ENCODE measurements around the gene PRELID2. TPM values are rescaled to one million over a fixed set of nuclear protein-coding genes. Genes with fewer than 3 reads are reported as not detected.
A peak's percentile ranks its signal among the peaks of the same experiment; 100 is the strongest.

PRELID2 gene
- total RNA-seq, 1 donor from 2014 or later: 21.4 TPM

DNA sequence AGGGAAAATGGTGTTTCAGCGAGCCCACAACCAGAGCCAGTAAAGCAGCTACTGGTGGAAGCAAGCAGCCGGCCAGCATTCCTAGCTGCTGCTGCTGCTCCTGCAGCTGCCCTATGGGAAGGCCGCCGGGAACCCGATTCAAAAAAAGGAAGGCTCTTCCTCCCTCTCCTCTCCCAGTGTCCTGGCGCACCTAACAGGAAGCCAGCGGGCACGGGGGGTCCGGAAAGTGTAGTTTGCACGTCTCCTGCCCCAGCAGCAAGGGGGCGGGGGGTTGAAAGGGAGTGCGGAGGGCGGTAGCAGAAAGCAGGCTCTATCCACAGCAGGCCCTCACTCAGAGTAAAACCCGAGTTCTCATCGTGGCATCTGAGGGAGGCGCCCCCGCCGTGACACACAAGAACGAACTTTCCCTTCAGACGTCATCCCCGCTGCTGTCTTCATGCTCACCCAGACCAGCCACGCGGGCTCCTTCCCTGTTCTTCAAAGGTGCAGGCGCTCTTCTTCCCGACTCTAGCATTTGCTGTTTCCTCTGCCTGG is 21.2 kb upstream of the PRELID2 start:
- peak; percentile 11 for DNase-seq (ENCODE audit: low spot score, unreplicated experiment)
- Mint-ChIP-seq H3K27me3 (peaks cover 12% of the 10 kb centered on the region), H3K27ac (peak overlapping the region; percentile 91), H3K36me3 (ENCODE audit: insufficient read depth) (no peaks in the 10 kb centered on the region), H3K4me3 (ENCODE audit: low read depth) (peak overlapping the region; percentile 71), H3K4me1 (ENCODE audit: low read depth) (peaks cover 14% of the 10 kb centered on the region), H3K9me3 (ENCODE audit: low read depth) (no peaks in the 10 kb centered on the region)
- TF ChIP-seq, protein P1, sequence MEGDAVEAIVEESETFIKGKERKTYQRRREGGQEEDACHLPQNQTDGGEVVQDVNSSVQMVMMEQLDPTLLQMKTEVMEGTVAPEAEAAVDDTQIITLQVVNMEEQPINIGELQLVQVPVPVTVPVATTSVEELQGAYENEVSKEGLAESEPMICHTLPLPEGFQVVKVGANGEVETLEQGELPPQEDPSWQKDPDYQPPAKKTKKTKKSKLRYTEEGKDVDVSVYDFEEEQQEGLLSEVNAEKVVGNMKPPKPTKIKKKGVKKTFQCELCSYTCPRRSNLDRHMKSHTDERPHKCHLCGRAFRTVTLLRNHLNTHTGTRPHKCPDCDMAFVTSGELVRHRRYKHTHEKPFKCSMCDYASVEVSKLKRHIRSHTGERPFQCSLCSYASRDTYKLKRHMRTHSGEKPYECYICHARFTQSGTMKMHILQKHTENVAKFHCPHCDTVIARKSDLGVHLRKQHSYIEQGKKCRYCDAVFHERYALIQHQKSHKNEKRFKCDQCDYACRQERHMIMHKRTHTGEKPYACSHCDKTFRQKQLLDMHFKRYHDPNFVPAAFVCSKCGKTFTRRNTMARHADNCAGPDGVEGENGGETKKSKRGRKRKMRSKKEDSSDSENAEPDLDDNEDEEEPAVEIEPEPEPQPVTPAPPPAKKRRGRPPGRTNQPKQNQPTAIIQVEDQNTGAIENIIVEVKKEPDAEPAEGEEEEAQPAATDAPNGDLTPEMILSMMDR (IDR thresholded peaks at IDR 0.05; ENCODE audit: unreplicated experiment): no peak

DNA sequence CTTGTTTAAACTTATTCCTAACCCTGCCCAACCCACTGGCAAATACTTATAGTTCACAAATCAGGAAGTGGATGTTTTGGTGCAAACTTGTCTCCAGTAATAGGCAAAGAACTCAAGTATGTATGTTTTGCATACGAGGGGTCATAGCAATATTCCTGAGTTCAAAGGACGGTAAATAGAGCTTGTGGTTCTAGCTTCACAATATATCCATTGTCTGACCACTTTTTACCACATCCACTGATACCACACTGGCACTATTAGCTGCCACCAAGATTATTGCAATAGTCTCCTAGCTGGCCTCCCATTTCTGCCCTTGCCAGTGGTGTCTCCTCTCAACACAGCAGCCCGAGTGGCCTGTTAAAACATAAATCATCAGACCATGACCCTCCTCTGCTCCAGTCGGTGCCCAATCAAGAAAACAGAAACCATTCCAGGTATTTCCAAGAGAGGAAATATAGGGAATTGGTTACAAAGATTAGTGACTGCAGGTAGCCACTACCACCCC is 20.7 kb upstream of the PRELID2 start:
- Mint-ChIP-seq H3K36me3 (ENCODE audit: insufficient read depth) (no peaks in the 10 kb centered on the region), H3K27me3 (peaks cover 7% of the 10 kb centered on the region), H3K9me3 (ENCODE audit: low read depth) (no peaks in the 10 kb centered on the region), H3K4me1 (ENCODE audit: low read depth) (peaks cover 14% of the 10 kb centered on the region), H3K4me3 (ENCODE audit: low read depth) (peak overlapping the region; percentile 71), H3K27ac (no peak overlapping the region)
- no peak for DNase-seq (ENCODE audit: low spot score, unreplicated experiment)
- TF ChIP-seq, protein P1 (IDR thresholded peaks at IDR 0.05; ENCODE audit: unreplicated experiment): peak; percentile 7

DNA sequence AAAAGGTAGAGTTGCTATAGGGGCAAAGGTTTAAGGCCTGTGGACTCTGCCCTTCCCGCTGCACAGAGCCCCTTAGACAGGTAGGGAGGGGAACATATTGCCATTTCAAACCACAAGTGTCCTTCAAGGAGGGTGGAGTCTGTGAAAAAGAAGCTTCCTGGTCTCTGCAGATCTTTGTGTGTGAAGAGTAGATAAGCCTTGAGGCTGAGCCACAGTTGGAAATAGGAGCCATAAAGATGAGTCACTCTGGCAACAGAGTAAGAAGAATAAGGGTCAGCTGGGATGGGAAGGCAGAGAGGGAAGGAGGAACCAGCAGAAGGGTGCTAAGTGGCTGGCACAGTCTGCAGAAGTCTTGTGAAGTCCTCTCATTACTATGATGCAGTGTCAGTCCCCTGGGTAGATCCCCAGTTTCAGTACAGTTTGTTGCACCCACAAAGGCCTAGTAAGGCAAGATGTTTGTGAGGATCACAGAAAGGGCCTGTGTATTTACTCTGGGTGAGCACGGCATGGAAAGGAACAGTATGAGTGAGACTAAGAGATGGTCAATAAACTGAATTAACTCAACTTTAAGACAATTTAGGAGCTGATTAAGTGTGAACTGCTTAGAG is 19.6 kb upstream of the PRELID2 start:
- Mint-ChIP-seq H3K27ac (no peak overlapping the region), H3K36me3 (ENCODE audit: insufficient read depth) (no peaks in the 10 kb centered on the region), H3K4me3 (ENCODE audit: low read depth) (no peak overlapping the region)

DNA sequence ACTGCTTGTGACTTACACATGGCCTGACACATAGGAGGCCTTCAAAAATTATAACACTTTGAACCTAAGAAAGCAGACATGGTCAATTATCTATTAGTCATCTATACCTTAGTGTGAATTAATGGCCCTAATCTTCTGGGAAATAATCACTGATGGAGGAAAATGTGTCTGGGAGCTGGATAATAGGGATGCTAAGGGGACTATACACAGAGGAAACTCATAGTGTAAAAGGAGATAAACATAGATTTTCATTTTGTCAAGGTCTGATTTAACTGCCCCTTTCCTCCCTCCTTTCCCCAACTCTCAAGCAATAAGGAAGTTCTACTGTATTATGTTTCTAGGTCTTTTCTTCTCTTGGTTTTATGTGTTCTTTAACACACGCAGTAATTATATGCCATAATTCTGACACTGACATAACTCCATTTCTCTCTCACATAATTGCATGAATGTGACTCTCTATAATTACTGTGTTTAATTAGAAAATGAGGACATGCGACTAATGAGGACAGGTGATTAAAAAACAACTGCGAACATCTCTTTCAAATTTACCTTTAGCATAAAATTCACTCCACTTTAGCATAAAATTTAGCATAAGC is 18.7 kb upstream of the PRELID2 start:
- H3K4me1 Mint-ChIP-seq (ENCODE audit: low read depth): peaks cover 14% of the 10 kb centered on the region
- H3K4me3 Mint-ChIP-seq (ENCODE audit: low read depth): no peak overlapping the region
- TF ChIP-seq, protein P1 (IDR thresholded peaks at IDR 0.05; ENCODE audit: unreplicated experiment): no peak
- H3K9me3 Mint-ChIP-seq (ENCODE audit: low read depth): no peaks in the 10 kb centered on the region
- H3K36me3 Mint-ChIP-seq (ENCODE audit: insufficient read depth): no peaks in the 10 kb centered on the region
- peaks cover under 1% of the 10 kb centered on the region for H3K27me3 Mint-ChIP-seq
- H3K27ac Mint-ChIP-seq: no peak overlapping the region
- DNase-seq (ENCODE audit: low spot score, unreplicated experiment): no peak

More for the DNA sequence above, 19.6 kb upstream of the PRELID2 start:
- TF ChIP-seq, protein P1 (IDR thresholded peaks at IDR 0.05; ENCODE audit: unreplicated experiment): no peak
- H3K27me3 Mint-ChIP-seq: peaks cover 6% of the 10 kb centered on the region
- no peaks in the 10 kb centered on the region for H3K9me3 Mint-ChIP-seq (ENCODE audit: low read depth)
- DNase-seq (ENCODE audit: low spot score, unreplicated experiment): no peak
- peaks cover 14% of the 10 kb centered on the region for H3K4me1 Mint-ChIP-seq (ENCODE audit: low read depth)

DNA sequence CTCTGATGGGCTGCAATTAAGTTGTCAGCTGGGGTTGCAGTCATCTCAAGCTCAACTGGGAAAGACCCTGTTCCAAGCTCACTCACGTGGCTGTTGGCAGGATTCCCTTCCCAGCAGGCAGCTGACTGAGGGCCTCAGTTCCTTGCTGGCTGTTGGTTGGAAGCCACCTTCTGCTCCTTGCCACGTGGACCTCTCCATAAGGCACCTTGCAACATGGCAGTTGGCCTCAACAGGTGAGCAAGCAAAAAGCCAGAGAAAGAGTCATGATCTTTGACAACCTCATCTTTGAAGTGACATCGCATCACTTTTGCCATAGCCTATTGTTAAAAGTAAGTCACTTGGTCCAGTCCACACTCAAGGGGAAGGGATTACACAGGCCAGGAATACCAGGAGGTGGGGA is 17.8 kb upstream of the PRELID2 start:
- H3K4me1 Mint-ChIP-seq (ENCODE audit: low read depth): peaks cover 14% of the 10 kb centered on the region
- H3K4me3 Mint-ChIP-seq (ENCODE audit: low read depth): no peak overlapping the region
- H3K27me3 Mint-ChIP-seq: no peaks in the 10 kb centered on the region
- DNase-seq (ENCODE audit: low spot score, unreplicated experiment): no peak
- H3K27ac Mint-ChIP-seq: no peak overlapping the region
- TF ChIP-seq, protein P1 (IDR thresholded peaks at IDR 0.05; ENCODE audit: unreplicated experiment): no peak
- no peaks in the 10 kb centered on the region for H3K36me3 Mint-ChIP-seq (ENCODE audit: insufficient read depth)
- no peaks in the 10 kb centered on the region for H3K9me3 Mint-ChIP-seq (ENCODE audit: low read depth)
